Effector memory CD8-positive, alpha-beta T cell (primary cell): ENCODE results near the gene SLC24A1.

ENCODE experiments used
- ATAC-seq: fragments of 150-1000 bp; cut with Tn5 transposase; replicated peaks from 2 replicates; pipeline ENCODE4 v1.10.0; 2021; ENCODE audit warnings: mild to moderate bottlenecking, moderate library complexity
- DNase-seq, 3 experiments: peaks; one replicate each; pipeline ENCODE4 v3.0.0; 2021
- H3K27ac Mint-ChIP-seq, 2 donors: one replicate each; pipeline ENCODE4 v1.8.0; 2022; ENCODE audit warnings: mild to moderate bottlenecking in 2 of 2, mixed read lengths in 2 of 2, moderate library complexity in 2 of 2
- H3K27me3 Mint-ChIP-seq, 2 donors: one replicate each; pipeline ENCODE4 v1.8.0; 2022; ENCODE audit warnings: mixed read lengths in 2 of 2
- H3K36me3 Mint-ChIP-seq: one replicate; pipeline ENCODE4 v1.8.0; 2022; ENCODE audit warnings: mild to moderate bottlenecking, moderate library complexity, mixed read lengths; ENCODE audit not compliant: insufficient read depth
- H3K4me1 Mint-ChIP-seq, 2 donors: one replicate each; pipeline ENCODE4 v1.8.0; 2022; ENCODE audit warnings: low read depth in 2 of 2, mixed read lengths in 2 of 2
- H3K4me3 Mint-ChIP-seq, 2 donors: one replicate each; pipeline ENCODE4 v1.8.0; 2022; ENCODE audit warnings: mild to moderate bottlenecking in 2 of 2, mixed read lengths in 2 of 2, moderate library complexity in 2 of 2
- H3K9me3 Mint-ChIP-seq, 2 donors: one replicate each; pipeline ENCODE4 v1.8.0; 2022; ENCODE audit warnings: mixed read lengths in 2 of 2

The SLC24A1 gene

GRCh38 chr15:65629548-65629947 is 7.8 kb downstream of the SLC24A1 start:
- Mint-ChIP-seq H3K9me3 (no peaks in the 10 kb centered on the region), H3K27me3 (no peaks in the 10 kb centered on the region), H3K4me1 (peaks cover 20 to 26% of the 10 kb centered on the region in 2 donors), H3K4me3 (no peak overlapping the region), H3K27ac (no peak overlapping the region), H3K36me3 (peaks cover 2% of the 10 kb centered on the region)
- no peak for DNase-seq
- no peak for ATAC-seq

- peak overlapping the region; percentile 28 to 81 for H3K4me3 Mint-ChIP-seq
- no peaks in the 10 kb centered on the region for H3K27me3 Mint-ChIP-seq
These were observed 9.0 kb downstream of the SLC24A1 start for GRCh38 chr15:65630760-65631159.

GRCh38 chr15:65631503-65631902 is 9.8 kb downstream of the SLC24A1 start:
- no peaks in the 10 kb centered on the region for H3K27me3 Mint-ChIP-seq
- no peaks in the 10 kb centered on the region for H3K36me3 Mint-ChIP-seq
- peak; percentile 40 for ATAC-seq
- H3K9me3 Mint-ChIP-seq, result no peaks in the 10 kb centered on the region
- peak overlapping the region; percentile 28 to 81 for H3K4me3 Mint-ChIP-seq
- H3K4me1 Mint-ChIP-seq, result peaks cover 20 to 26% of the 10 kb centered on the region in 2 donors
- H3K27ac Mint-ChIP-seq, result peak overlapping the region; percentile 61 to 73
- no peak for DNase-seq

More at GRCh38 chr15:65630760-65631159, 9.0 kb downstream of the SLC24A1 start:
- Mint-ChIP-seq H3K9me3 (no peaks in the 10 kb centered on the region), H3K27ac (peak overlapping the region; percentile 61 to 73), H3K4me1 (peaks cover 20 to 26% of the 10 kb centered on the region in 2 donors), H3K36me3 (peaks cover 1% of the 10 kb centered on the region)
- ATAC-seq, result peak; percentile 44
- DNase-seq, result no peak

- no peak for ATAC-seq
- H3K27ac Mint-ChIP-seq, result peak overlapping the region in 1 of 2 donors; percentile 73
These were observed 11.1 kb downstream of the SLC24A1 start for GRCh38 chr15:65632780-65633375.

GRCh38 chr15:65633752-65634151 is 12.0 kb downstream of the SLC24A1 start:
- Mint-ChIP-seq H3K4me1 (peaks cover 30 to 31% of the 10 kb centered on the region in 2 donors), H3K27me3 (no peaks in the 10 kb centered on the region)

More at GRCh38 chr15:65632780-65633375, 11.1 kb downstream of the SLC24A1 start:
- H3K36me3 Mint-ChIP-seq, result no peaks in the 10 kb centered on the region
- no peak for DNase-seq
- H3K4me1 Mint-ChIP-seq, result peaks cover 24 to 26% of the 10 kb centered on the region in 2 donors
- H3K4me3 Mint-ChIP-seq, result no peak overlapping the region
- H3K9me3 Mint-ChIP-seq, result no peaks in the 10 kb centered on the region
- no peaks in the 10 kb centered on the region for H3K27me3 Mint-ChIP-seq

GRCh38 chr15:65634356-65634755 is 12.6 kb downstream of the SLC24A1 start:
- H3K4me3 Mint-ChIP-seq, result no peak overlapping the region
- no peak for DNase-seq
- H3K9me3 Mint-ChIP-seq, result no peaks in the 10 kb centered on the region
- H3K4me1 Mint-ChIP-seq, result peaks cover 32 to 35% of the 10 kb centered on the region in 2 donors
- H3K27me3 Mint-ChIP-seq, result no peaks in the 10 kb centered on the region
- H3K27ac Mint-ChIP-seq, result no peak overlapping the region
- ATAC-seq, result no peak
- H3K36me3 Mint-ChIP-seq, result no peaks in the 10 kb centered on the region

More at GRCh38 chr15:65633752-65634151, 12.0 kb downstream of the SLC24A1 start:
- ATAC-seq (no peak), DNase-seq (no peak)
- no peak overlapping the region for H3K4me3 Mint-ChIP-seq
- H3K9me3 Mint-ChIP-seq, result no peaks in the 10 kb centered on the region
- peak overlapping the region in 1 of 2 donors; percentile 30 for H3K27ac Mint-ChIP-seq
- H3K36me3 Mint-ChIP-seq, result no peaks in the 10 kb centered on the region

- Mint-ChIP-seq H3K36me3 (no peaks in the 10 kb centered on the region), H3K9me3 (no peaks in the 10 kb centered on the region), H3K27me3 (no peaks in the 10 kb centered on the region), H3K27ac (peak overlapping the region in 1 of 2 donors; percentile 7), H3K4me3 (no peak overlapping the region), H3K4me1 (peaks cover 9 to 15% of the 10 kb centered on the region in 2 donors)
- ATAC-seq, result no peak
- DNase-seq, result no peak
These were observed 16.4 kb downstream of the SLC24A1 start for GRCh38 chr15:65638109-65638508.

- Mint-ChIP-seq H3K4me1 (peaks cover 9 to 16% of the 10 kb centered on the region in 2 donors), H3K36me3 (no peaks in the 10 kb centered on the region), H3K9me3 (no peaks in the 10 kb centered on the region), H3K27me3 (no peaks in the 10 kb centered on the region), H3K4me3 (peak overlapping the region in 1 of 2 donors; percentile 0), H3K27ac (peak overlapping the region in 1 of 2 donors; percentile 7)
- DNase-seq, result peak; percentile 38 to 43 (median 42)
- ATAC-seq, result peak; percentile 86
These were observed 16.9 kb downstream of the SLC24A1 start for GRCh38 chr15:65638681-65639089.

DNA sequence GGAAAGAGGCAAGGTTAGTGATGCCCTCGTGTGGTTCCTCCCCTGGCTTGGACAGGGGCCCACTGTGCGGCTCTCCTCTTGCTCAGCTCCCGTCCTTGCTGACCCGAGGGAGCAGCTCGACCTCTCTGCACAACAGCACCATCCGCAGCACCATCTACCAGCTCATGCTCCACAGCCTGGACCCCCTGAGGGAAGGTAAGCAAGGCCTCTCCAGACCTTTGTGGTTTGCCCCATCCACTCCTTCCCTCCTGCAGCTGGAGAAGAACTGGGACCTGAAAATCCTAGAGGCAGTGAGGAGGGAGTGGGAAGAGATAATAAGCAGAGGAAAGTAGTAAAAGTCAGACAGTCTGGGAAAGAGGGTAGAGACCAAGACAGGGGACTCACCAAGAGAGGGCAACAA is 17.8 kb downstream of the SLC24A1 start:
- no peaks in the 10 kb centered on the region for H3K27me3 Mint-ChIP-seq
- no peak for DNase-seq
- no peak for ATAC-seq
- H3K27ac Mint-ChIP-seq, result no peak overlapping the region
- H3K4me1 Mint-ChIP-seq, result peaks cover 9 to 14% of the 10 kb centered on the region in 2 donors
- no peaks in the 10 kb centered on the region for H3K36me3 Mint-ChIP-seq
- no peak overlapping the region for H3K4me3 Mint-ChIP-seq
- H3K9me3 Mint-ChIP-seq, result no peaks in the 10 kb centered on the region

- H3K4me1 Mint-ChIP-seq, result peaks cover 9 to 14% of the 10 kb centered on the region in 2 donors
- no peaks in the 10 kb centered on the region for H3K9me3 Mint-ChIP-seq
- DNase-seq (no peak), ATAC-seq (no peak)
- H3K27me3 Mint-ChIP-seq, result no peaks in the 10 kb centered on the region
- no peak overlapping the region for H3K27ac Mint-ChIP-seq
- H3K36me3 Mint-ChIP-seq, result peaks cover 6% of the 10 kb centered on the region
- no peak overlapping the region for H3K4me3 Mint-ChIP-seq
These were observed 20.2 kb downstream of the SLC24A1 start for GRCh38 chr15:65641768-65642475.

DNA sequence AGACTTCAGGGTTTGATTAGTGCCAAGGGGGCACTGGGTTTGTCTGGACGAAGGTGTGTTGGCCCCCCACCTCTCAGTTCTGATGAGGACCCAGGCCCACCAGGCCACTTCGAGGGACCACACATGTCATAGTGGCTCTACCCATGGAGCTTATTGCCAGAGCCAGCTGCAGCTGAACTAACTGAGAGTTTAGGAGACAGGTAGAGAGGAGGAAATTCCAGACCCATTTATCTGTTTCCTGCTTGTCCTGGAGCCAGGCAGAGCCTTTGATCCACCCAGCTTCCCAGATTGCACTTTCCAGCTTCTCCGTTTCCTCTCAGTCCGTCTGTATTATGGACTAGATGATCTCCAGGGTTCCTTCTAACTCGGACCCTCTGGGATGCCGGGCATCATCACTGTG is 20.9 kb downstream of the SLC24A1 start:
- no peak for ATAC-seq
- Mint-ChIP-seq H3K4me3 (no peak overlapping the region), H3K27me3 (no peaks in the 10 kb centered on the region), H3K27ac (no peak overlapping the region), H3K4me1 (peaks cover 9 to 12% of the 10 kb centered on the region in 2 donors), H3K36me3 (peaks cover 6% of the 10 kb centered on the region), H3K9me3 (no peaks in the 10 kb centered on the region)
- DNase-seq, result no peak

- no peak for ATAC-seq
These were observed 22.5 kb downstream of the SLC24A1 start for GRCh38 chr15:65644282-65644681.

GRCh38 chr15:65645392-65645791 is 23.7 kb downstream of the SLC24A1 start:
- ATAC-seq, result no peak
- Mint-ChIP-seq H3K4me3 (no peak overlapping the region), H3K9me3 (no peaks in the 10 kb centered on the region), H3K4me1 (peaks cover 3 to 5% of the 10 kb centered on the region in 2 donors), H3K36me3 (peaks cover 6% of the 10 kb centered on the region), H3K27me3 (no peaks in the 10 kb centered on the region), H3K27ac (no peak overlapping the region)
- no peak for DNase-seq

More at GRCh38 chr15:65644282-65644681, 22.5 kb downstream of the SLC24A1 start:
- H3K4me3 Mint-ChIP-seq, result no peak overlapping the region
- peaks cover 6% of the 10 kb centered on the region for H3K36me3 Mint-ChIP-seq
- peaks cover 0 to 1% of the 10 kb centered on the region in 2 donors for H3K4me1 Mint-ChIP-seq
- H3K27me3 Mint-ChIP-seq, result no peaks in the 10 kb centered on the region
- DNase-seq, result no peak
- H3K27ac Mint-ChIP-seq, result no peak overlapping the region
- no peaks in the 10 kb centered on the region for H3K9me3 Mint-ChIP-seq

DNA sequence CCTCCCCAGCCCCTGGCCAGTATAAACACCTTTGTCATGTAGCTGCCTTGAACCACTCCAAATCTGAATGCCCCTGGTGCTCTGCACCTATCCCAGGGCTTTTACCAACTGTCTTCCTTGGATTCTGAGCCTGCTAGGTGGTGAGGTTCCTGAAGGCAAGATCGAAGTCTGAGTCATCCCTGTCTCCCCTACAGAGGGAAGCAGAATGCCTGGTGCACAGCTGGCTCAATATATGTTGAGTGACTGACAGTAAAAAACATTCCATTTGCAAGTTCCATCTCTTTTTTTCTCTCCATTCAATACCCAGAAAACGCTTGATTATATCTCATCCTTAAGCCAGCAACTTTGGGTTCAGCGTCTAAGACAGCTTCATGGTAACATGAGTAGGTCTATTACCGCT is 24.7 kb downstream of the SLC24A1 start:
- H3K27me3 Mint-ChIP-seq, result no peaks in the 10 kb centered on the region

More for the DNA sequence above, 24.7 kb downstream of the SLC24A1 start:
- Mint-ChIP-seq H3K4me1 (peaks cover 6% of the 10 kb centered on the region in 2 donors), H3K27ac (no peak overlapping the region), H3K9me3 (no peaks in the 10 kb centered on the region), H3K36me3 (peaks cover 6% of the 10 kb centered on the region), H3K4me3 (no peak overlapping the region)
- ATAC-seq, result no peak
- no peak for DNase-seq
